Sigmoid colon (tissue), 7 donors: Measurements from ENCODE around the gene ZNF503. TPM values are rescaled to one million over a fixed set of nuclear protein-coding genes. Genes with fewer than 3 reads are reported as not detected.

Experiments used
- DNase-seq: peaks from one replicate; pipeline ENCODE4 v3.0.0-alpha.2; 2019
- H3K27ac ChIP-seq, 4 donors: fragments of 200-600 bp; sonication (generic); one replicate each; pipeline ENCODE4 v1.5.1; 2016 to 2019; ENCODE audit warnings: mild to moderate bottlenecking in 1 of 4
- H3K27me3 ChIP-seq, 3 donors: fragments of 200-600 bp; sonication (generic); one replicate each; pipeline ENCODE4 v1.5.1; 2019; ENCODE audit warnings: mild to moderate bottlenecking in 1 of 3
- H3K36me3 ChIP-seq, 4 donors: fragments of 200-600 bp; sonication (generic); one replicate each; pipeline ENCODE4 v1.5.1; 2016 to 2019
- H3K4me1 ChIP-seq, 4 donors: fragments of 200-600 bp; sonication (generic); one replicate each; pipeline ENCODE4 v1.5.1; 2017 to 2019
- H3K4me3 ChIP-seq, 4 donors: fragments of 200-600 bp; sonication (generic); one replicate each; pipeline ENCODE4 v1.5.1; 2017 to 2019; ENCODE audit warnings: mild to moderate bottlenecking in 2 of 4, moderate library complexity in 1 of 4
- H3K9me3 ChIP-seq, 4 donors: fragments of 200-600 bp in 3 of 4; sonication (generic) in 3 of 4; one replicate each; pipeline versions ENCODE4 v1.5.1 to v1.6.1; 2013 to 2019
- CTCF ChIP-seq, 4 experiments: fragments of 450-650 bp in 3 of 4; fragments of 200-600 bp in 1 of 4; IDR thresholded peaks; one replicate each; pipeline ENCODE4 v1.5.1; 2016 to 2019; ENCODE audit warnings: antibody characterized with exemption in 4 of 4, mild to moderate bottlenecking in 3 of 4, moderate library complexity in 2 of 4
- EP300 ChIP-seq, 4 donors: sonication (generic); formaldehyde crosslinking; IDR thresholded peaks; one replicate each; pipeline ENCODE4 v1.6.1; 2017; ENCODE audit warnings: antibody characterized with exemption in 4 of 4
- POLR2A ChIP-seq, 2 donors: fragments of 450-650 bp; IDR thresholded peaks; one replicate each; pipeline ENCODE4 v1.6.1; 2016; ENCODE audit warnings: antibody characterized with exemption in 2 of 2, mild to moderate bottlenecking in 2 of 2, moderate library complexity in 2 of 2
- POLR2AphosphoS5 ChIP-seq, 4 donors: sonication (generic); formaldehyde crosslinking; IDR thresholded peaks; one replicate each; pipeline ENCODE4 v1.6.1; 2017; ENCODE audit warnings: antibody characterized with exemption in 4 of 4
- WGBS, 2 donors: extraction: QIAGEN DNeasy Blood & Tissue Kit; methylation state at CpG; one replicate each; pipeline ENCODE4 v1.1.7; 2013; 5-methylcytosine and 5-hydroxymethylcytosine counted together
- intact Hi-C: fragments of 100-400 bp; cut with DNase I; formaldehyde crosslinking; loops from one replicate; pipeline ENCODE4 v1.15.1; 2023
- polyA plus RNA-seq, 3 donors: library from polyadenylated mRNA; stranded (reverse); fragments of 200-250 nt; gene quantifications; one replicate each; pipeline ENCODE4 v1.2.3, GENCODE V29; 2013
- total RNA-seq, 4 donors: library from RNA; depleted of rRNA; stranded (reverse); fragments of >200 nt; gene quantifications; one replicate each; pipeline ENCODE4 v1.1.0, GENCODE V29; 2016
- donor health status: healthy with polysubstance abuse.
- donor health status: Bipolar disorder and iron deficiency.
- donor health status: healthy.

The ZNF503 gene
- total and polyA plus RNA-seq, 7 donors: 2.3 to 20.3 (median 10.0) TPM

- Histone ChIP-seq H3K4me1 (no peaks in the 10 kb centered on the region), H3K27me3 (no peaks in the 10 kb centered on the region), H3K27ac (no peak overlapping the region), H3K4me3 (no peak overlapping the region), H3K36me3 (peaks cover 0 to 7% (median 0%) of the 10 kb centered on the region in 4 donors), H3K9me3 (peaks cover 0 to 8% (median 3%) of the 10 kb centered on the region in 4 donors)
- intact Hi-C loops: no loop called here
- DNase-seq: no peak
- 95 to 96% methylated on average over 3 of the region's 3 CpGs for WGBS, 2 donors
- no peak for TF ChIP-seq POLR2AphosphoS5 (IDR thresholded peaks at IDR 0.05)
- TF ChIP-seq EP300 (IDR thresholded peaks at IDR 0.05): no peak
- TF ChIP-seq CTCF (IDR thresholded peaks at IDR 0.05): no peak
- TF ChIP-seq POLR2A (IDR thresholded peaks at IDR 0.05): no peak
Measured at GRCh38 chr10:75386128-75386527, 15.4 kb downstream of the ZNF503 start.

- WGBS, 2 donors: 89 to 91% methylated on average over 6 of the region's 6 CpGs
- Histone ChIP-seq H3K9me3 (no peaks in the 10 kb centered on the region), H3K4me3 (no peak overlapping the region), H3K36me3 (no peaks in the 10 kb centered on the region), H3K4me1 (no peaks in the 10 kb centered on the region), H3K27ac (no peak overlapping the region), H3K27me3 (no peaks in the 10 kb centered on the region)
- intact Hi-C loops: no loop called here
- no peak for TF ChIP-seq EP300 (IDR thresholded peaks at IDR 0.05)
- TF ChIP-seq CTCF (IDR thresholded peaks at IDR 0.05): no peak
- TF ChIP-seq POLR2A (IDR thresholded peaks at IDR 0.05): no peak
- no peak for TF ChIP-seq POLR2AphosphoS5 (IDR thresholded peaks at IDR 0.05)
- no peak for DNase-seq
Measured at GRCh38 chr10:75379817-75380216, 21.7 kb downstream of the ZNF503 start.

GRCh38 chr10:75379212-75379724 is 22.3 kb downstream of the ZNF503 start:
- Histone ChIP-seq H3K4me3 (no peak overlapping the region), H3K36me3 (no peaks in the 10 kb centered on the region), H3K4me1 (no peaks in the 10 kb centered on the region), H3K27ac (no peak overlapping the region), H3K9me3 (no peaks in the 10 kb centered on the region), H3K27me3 (no peaks in the 10 kb centered on the region)
- intact Hi-C loops: no loop called here
- TF ChIP-seq CTCF (IDR thresholded peaks at IDR 0.05): no peak
- TF ChIP-seq POLR2AphosphoS5 (IDR thresholded peaks at IDR 0.05): no peak
- TF ChIP-seq POLR2A (IDR thresholded peaks at IDR 0.05): no peak
- no peak for TF ChIP-seq EP300 (IDR thresholded peaks at IDR 0.05)
- no peak for DNase-seq
- 53 to 74% methylated on average over 10 of the region's 10 CpGs for WGBS, 2 donors

DNA sequence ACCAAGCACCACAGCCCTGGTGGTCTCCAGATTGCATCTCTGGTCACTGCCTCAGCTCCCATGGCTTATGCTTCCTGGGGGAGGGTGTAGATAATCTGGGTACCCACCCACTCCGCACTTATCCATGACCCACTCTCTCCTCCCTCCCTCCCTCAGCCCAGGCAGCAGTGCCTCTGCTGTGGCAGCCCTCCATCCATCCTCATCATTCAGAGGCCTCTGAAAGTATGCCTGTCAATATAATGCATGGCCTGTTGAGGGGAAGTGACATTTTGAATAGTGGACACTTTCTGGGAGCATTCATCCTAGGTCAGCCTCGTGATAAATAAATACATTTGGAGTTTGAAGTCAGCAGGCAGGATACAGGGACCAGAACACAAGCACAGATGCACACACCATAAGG is 23.2 kb downstream of the ZNF503 start:
- WGBS, 2 donors: 89% methylated on average over 2 of the region's 2 CpGs
- no peak overlapping the region for H3K27ac ChIP-seq
- intact Hi-C loops: no loop called here

More for the DNA sequence above, 23.2 kb downstream of the ZNF503 start:
- Histone ChIP-seq H3K4me1 (no peaks in the 10 kb centered on the region), H3K27me3 (no peaks in the 10 kb centered on the region), H3K4me3 (no peak overlapping the region), H3K9me3 (no peaks in the 10 kb centered on the region), H3K36me3 (no peaks in the 10 kb centered on the region)
- TF ChIP-seq POLR2A (IDR thresholded peaks at IDR 0.05) (no peak), CTCF (IDR thresholded peaks at IDR 0.05) (no peak), EP300 (IDR thresholded peaks at IDR 0.05) (no peak), POLR2AphosphoS5 (IDR thresholded peaks at IDR 0.05) (no peak)
- no peak for DNase-seq
